H9 (cell line): ENCODE results near the gene GNA15. TPM values are rescaled to one million over a fixed set of nuclear protein-coding genes. Genes with fewer than 3 reads are reported as not detected.
"Not testable (repeated sequence)": the region's sequence is repeated elsewhere in the genome, so short reads cannot be mapped to it uniquely, and the experiment has no call there.

Experiments used
- DNase-seq: peaks from one replicate; pipeline ENCODE4 v3.0.0-alpha.2; 2017
- H2AFZ ChIP-seq: one replicate; pipeline ENCODE4 v1.6.1; 2013; ENCODE audit warnings: mild to moderate bottlenecking, low read length, control low read depth, moderate library complexity
- H2AK5ac ChIP-seq: 2 replicates; pipeline ENCODE4 v1.6.1; 2013; ENCODE audit warnings: low read length, control low read depth, mixed read lengths; ENCODE audit not compliant: insufficient read length
- H2BK120ac ChIP-seq: one replicate; pipeline ENCODE4 v1.6.1; 2013; ENCODE audit warnings: low read depth, mild to moderate bottlenecking, low read length, control low read depth, inconsistent platforms; ENCODE audit not compliant: poor library complexity, severe bottlenecking
- H2BK12ac ChIP-seq: 2 replicates; pipeline ENCODE4 v1.6.1; 2013; ENCODE audit warnings: low read length, control low read depth, mixed read lengths, low read depth; ENCODE audit not compliant: insufficient read length
- H2BK15ac ChIP-seq: 2 replicates; pipeline ENCODE4 v1.6.1; 2013; ENCODE audit warnings: low read depth, low read length, control low read depth
- H2BK20ac ChIP-seq: one replicate; pipeline ENCODE4 v1.6.1; 2013; ENCODE audit warnings: low read depth, mild to moderate bottlenecking, low read length, control low read depth, inconsistent platforms; ENCODE audit not compliant: poor library complexity, severe bottlenecking
- H2BK5ac ChIP-seq: 2 replicates; pipeline ENCODE4 v1.6.1; 2013; ENCODE audit warnings: low read length, control low read depth, mixed read lengths; ENCODE audit not compliant: insufficient read length
- H3K14ac ChIP-seq: 2 replicates; pipeline ENCODE4 v1.6.1; 2013; ENCODE audit warnings: low read length, control low read depth; ENCODE audit not compliant: insufficient read depth
- H3K18ac ChIP-seq: 2 replicates; pipeline ENCODE4 v1.6.1; 2013; ENCODE audit warnings: low read depth, mild to moderate bottlenecking, mixed read lengths, low read length, control low read depth; ENCODE audit not compliant: insufficient read length
- H3K23ac ChIP-seq: 2 replicates; pipeline ENCODE4 v1.6.1; 2013; ENCODE audit warnings: low read length, control low read depth, mixed read lengths, low read depth; ENCODE audit not compliant: insufficient read length
- H3K23me2 ChIP-seq: 2 replicates; pipeline ENCODE4 v1.6.1; 2013; ENCODE audit warnings: low read depth, mild to moderate bottlenecking, mixed read lengths, low read length, control low read depth; ENCODE audit not compliant: insufficient read length, poor library complexity, severe bottlenecking
- H3K27ac ChIP-seq: 2 replicates; pipeline ENCODE4 v1.5.1; 2013; ENCODE audit warnings: low read length, control low read depth, mixed read lengths, low read depth; ENCODE audit not compliant: insufficient read length
- H3K27me3 ChIP-seq: 2 replicates; pipeline ENCODE4 v1.6.1; 2013; ENCODE audit warnings: low read length, control low read depth, inconsistent platforms; ENCODE audit not compliant: insufficient read depth
- H3K4ac ChIP-seq: 2 replicates; pipeline ENCODE4 v1.6.1; 2013; ENCODE audit warnings: low read depth, mild to moderate bottlenecking, control low read depth, inconsistent platforms, low read length, moderate library complexity
- H3K4me1 ChIP-seq: 2 replicates; pipeline ENCODE4 v1.6.1; 2013; ENCODE audit warnings: low read length, control low read depth, inconsistent platforms; ENCODE audit not compliant: insufficient read depth
- H3K4me2 ChIP-seq: 2 replicates; pipeline ENCODE4 v1.6.1; 2013; ENCODE audit warnings: low read length, control low read depth, mixed read lengths; ENCODE audit not compliant: insufficient read length, insufficient read depth
- H3K56ac ChIP-seq: 2 replicates; pipeline ENCODE4 v1.6.1; 2013; ENCODE audit warnings: low read depth, mild to moderate bottlenecking, mixed read lengths, low read length, control low read depth; ENCODE audit not compliant: insufficient read length
- H3K79me1 ChIP-seq: 2 replicates; pipeline ENCODE4 v1.6.1; 2013; ENCODE audit warnings: low read depth, mild to moderate bottlenecking, moderate library complexity, low read length, control low read depth, inconsistent platforms; ENCODE audit not compliant: insufficient read depth, poor library complexity, severe bottlenecking
- H3K79me2 ChIP-seq: 2 replicates; pipeline ENCODE4 v1.6.1; 2013; ENCODE audit warnings: low read length, control low read depth, inconsistent platforms; ENCODE audit not compliant: insufficient read depth
- H3K9ac ChIP-seq: 2 replicates; pipeline ENCODE4 v1.6.1; 2013; ENCODE audit warnings: low read length, control low read depth, mixed read lengths; ENCODE audit not compliant: insufficient read length; ENCODE audit errors: extremely low read depth
- H3K9me3 ChIP-seq: one replicate; pipeline ENCODE4 v1.6.1; 2013; ENCODE audit warnings: low read depth, low read length, inconsistent platforms; ENCODE audit not compliant: control insufficient read depth
- H3T11ph ChIP-seq: one replicate; pipeline ENCODE4 v1.6.1; 2013; ENCODE audit warnings: mild to moderate bottlenecking, low read length, control low read depth, inconsistent platforms
- H4K20me1 ChIP-seq: one replicate; pipeline ENCODE4 v1.6.1; 2013; ENCODE audit not compliant: control insufficient read depth, insufficient read length, insufficient read depth
- H4K5ac ChIP-seq: 2 replicates; pipeline ENCODE4 v1.6.1; 2013; ENCODE audit warnings: low read depth, mild to moderate bottlenecking, mixed read lengths, low read length, control low read depth; ENCODE audit not compliant: insufficient read length
- H4K8ac ChIP-seq: replicated peaks from 2 replicates; pipeline ENCODE4 v1.6.1; 2013; ENCODE audit warnings: low read length, control low read depth, mixed read lengths, low read depth; ENCODE audit not compliant: insufficient read length
- H4K91ac ChIP-seq: 2 replicates; pipeline ENCODE4 v1.6.1; 2013; ENCODE audit warnings: low read depth, mild to moderate bottlenecking, moderate library complexity, mixed read lengths, low read length, control low read depth; ENCODE audit not compliant: insufficient read length
- H3K27ac Mint-ChIP-seq, 3 experiments: 2 replicates in 2 of 3; 3 replicates in 1 of 3; pipeline ENCODE4 v1.8.0; 2020 to 2021; ENCODE audit warnings: mixed read lengths in 3 of 3, mild to moderate bottlenecking in 1 of 3, moderate library complexity in 1 of 3
- H3K27me3 Mint-ChIP-seq: 2 replicates; pipeline ENCODE4 v1.8.0; 2021; ENCODE audit warnings: low read depth, mild to moderate bottlenecking, moderate library complexity, mixed read lengths
- H3K36me3 Mint-ChIP-seq, 3 experiments: 2 replicates in 2 of 3; 3 replicates in 1 of 3; pipeline ENCODE4 v1.8.0; 2020 to 2021; ENCODE audit warnings: low read depth in 3 of 3, mixed read lengths in 3 of 3; ENCODE audit not compliant: insufficient read depth in 1 of 3
- H3K4me1 Mint-ChIP-seq, 2 experiments: 2 replicates each; pipeline ENCODE4 v1.8.0; 2020; ENCODE audit warnings: mixed read lengths in 2 of 2
- H3K4me3 Mint-ChIP-seq, 2 experiments: 2 replicates in 1 of 2; 3 replicates in 1 of 2; pipeline ENCODE4 v1.8.0; 2020 to 2021; ENCODE audit warnings: mild to moderate bottlenecking in 2 of 2, mixed read lengths in 2 of 2, moderate library complexity in 1 of 2
- H3K9me3 Mint-ChIP-seq, 2 experiments: 2 replicates in 1 of 2; 3 replicates in 1 of 2; pipeline ENCODE4 v1.8.0; 2020; ENCODE audit warnings: mild to moderate bottlenecking in 2 of 2, mixed read lengths in 2 of 2, moderate library complexity in 1 of 2
- WGBS: extraction: QIAGEN DNeasy Blood & Tissue Kit; methylation state at CpG from one replicate; pipeline ENCODE4 v1.1.7; 2013; ENCODE audit warnings: missing lambda C conversion rate, low lambda C conversion rate, mixed read lengths; ENCODE audit not compliant: insufficient read length; ENCODE audit errors: extremely low coverage; 5-methylcytosine and 5-hydroxymethylcytosine counted together
- total RNA-seq: library from RNA; stranded (reverse); gene quantifications from 2 replicates; pipeline ENCODE4 v1.2.1, GENCODE V29; 2021
- TF ChIP-seq, protein P1 (sequence below): fragments of 200-600 bp; sonication (generic); conservative IDR thresholded peaks from 3 replicates; pipeline ENCODE4 v1.8.0; 2021; ENCODE audit warnings: antibody characterized with exemption, mild to moderate bottlenecking

Gene GNA15
- total RNA-seq, 1 experiment from 2014 or later = not detected

DNA sequence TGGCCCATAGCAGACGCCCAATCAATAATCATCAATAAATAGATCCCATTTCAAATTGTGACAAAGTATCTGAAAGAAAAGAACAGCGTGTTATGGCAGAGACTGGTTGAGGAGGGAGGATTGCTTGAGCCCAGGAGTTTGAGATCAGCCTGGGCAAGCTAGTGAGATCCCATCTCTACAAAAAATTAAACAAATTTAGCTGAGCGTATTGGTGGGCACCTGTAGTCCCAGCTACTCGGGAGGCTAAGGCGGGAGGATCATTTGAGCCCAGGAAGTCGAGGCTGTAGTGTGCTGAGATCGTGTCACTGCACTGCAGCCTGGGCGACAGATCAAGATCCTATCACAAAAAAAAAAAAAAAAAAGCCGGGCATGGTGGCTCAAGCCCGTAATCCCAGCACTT is 48.1 kb upstream of the GNA15 start:
- no peaks in the 10 kb centered on the region for H3K9me3 Mint-ChIP-seq
- H3T11ph ChIP-seq = no peak overlapping the region
- H3K27me3 ChIP-seq = no peaks in the 10 kb centered on the region
- no peaks in the 10 kb centered on the region for H4K20me1 ChIP-seq
- no peaks in the 10 kb centered on the region for H3K36me3 Mint-ChIP-seq
- H2BK5ac ChIP-seq = no peak overlapping the region
- H3K4me1 ChIP-seq = no peaks in the 10 kb centered on the region
- H3K9ac ChIP-seq = no peak overlapping the region
- no peaks in the 10 kb centered on the region for H3K4me1 Mint-ChIP-seq
- no peak overlapping the region for H2AFZ ChIP-seq
- H3K56ac ChIP-seq = no peak overlapping the region
- H4K5ac ChIP-seq = no peak overlapping the region
- H2AK5ac ChIP-seq = no peak overlapping the region
- H3K79me2 ChIP-seq = no peaks in the 10 kb centered on the region
- H2BK12ac ChIP-seq = no peak overlapping the region
- H2BK15ac ChIP-seq = no peak overlapping the region
- H4K8ac ChIP-seq = no peak overlapping the region
- H2BK120ac ChIP-seq = no peak overlapping the region
- H3K4me3 Mint-ChIP-seq = no peak overlapping the region
- no peak overlapping the region for H3K14ac ChIP-seq
- H3K27ac ChIP-seq = no peak overlapping the region
- H3K23ac ChIP-seq = no peak overlapping the region
- H3K4ac ChIP-seq = no peak overlapping the region
- DNase-seq = no peak
- H4K91ac ChIP-seq = no peak overlapping the region
- no peaks in the 10 kb centered on the region for H3K79me1 ChIP-seq
- no peak overlapping the region for H3K18ac ChIP-seq
- H3K23me2 ChIP-seq = no peaks in the 10 kb centered on the region
- no CpG with 5 or more reads among the region's 10 CpGs for WGBS
- no peak overlapping the region for H3K4me2 ChIP-seq
- no peak overlapping the region for H2BK20ac ChIP-seq
- no peak overlapping the region for H3K27ac Mint-ChIP-seq
- TF ChIP-seq, protein P1, sequence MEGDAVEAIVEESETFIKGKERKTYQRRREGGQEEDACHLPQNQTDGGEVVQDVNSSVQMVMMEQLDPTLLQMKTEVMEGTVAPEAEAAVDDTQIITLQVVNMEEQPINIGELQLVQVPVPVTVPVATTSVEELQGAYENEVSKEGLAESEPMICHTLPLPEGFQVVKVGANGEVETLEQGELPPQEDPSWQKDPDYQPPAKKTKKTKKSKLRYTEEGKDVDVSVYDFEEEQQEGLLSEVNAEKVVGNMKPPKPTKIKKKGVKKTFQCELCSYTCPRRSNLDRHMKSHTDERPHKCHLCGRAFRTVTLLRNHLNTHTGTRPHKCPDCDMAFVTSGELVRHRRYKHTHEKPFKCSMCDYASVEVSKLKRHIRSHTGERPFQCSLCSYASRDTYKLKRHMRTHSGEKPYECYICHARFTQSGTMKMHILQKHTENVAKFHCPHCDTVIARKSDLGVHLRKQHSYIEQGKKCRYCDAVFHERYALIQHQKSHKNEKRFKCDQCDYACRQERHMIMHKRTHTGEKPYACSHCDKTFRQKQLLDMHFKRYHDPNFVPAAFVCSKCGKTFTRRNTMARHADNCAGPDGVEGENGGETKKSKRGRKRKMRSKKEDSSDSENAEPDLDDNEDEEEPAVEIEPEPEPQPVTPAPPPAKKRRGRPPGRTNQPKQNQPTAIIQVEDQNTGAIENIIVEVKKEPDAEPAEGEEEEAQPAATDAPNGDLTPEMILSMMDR = no peak
- H3K9me3 ChIP-seq = no peaks in the 10 kb centered on the region
- H3K27me3 Mint-ChIP-seq = peaks cover 7% of the 10 kb centered on the region

DNA sequence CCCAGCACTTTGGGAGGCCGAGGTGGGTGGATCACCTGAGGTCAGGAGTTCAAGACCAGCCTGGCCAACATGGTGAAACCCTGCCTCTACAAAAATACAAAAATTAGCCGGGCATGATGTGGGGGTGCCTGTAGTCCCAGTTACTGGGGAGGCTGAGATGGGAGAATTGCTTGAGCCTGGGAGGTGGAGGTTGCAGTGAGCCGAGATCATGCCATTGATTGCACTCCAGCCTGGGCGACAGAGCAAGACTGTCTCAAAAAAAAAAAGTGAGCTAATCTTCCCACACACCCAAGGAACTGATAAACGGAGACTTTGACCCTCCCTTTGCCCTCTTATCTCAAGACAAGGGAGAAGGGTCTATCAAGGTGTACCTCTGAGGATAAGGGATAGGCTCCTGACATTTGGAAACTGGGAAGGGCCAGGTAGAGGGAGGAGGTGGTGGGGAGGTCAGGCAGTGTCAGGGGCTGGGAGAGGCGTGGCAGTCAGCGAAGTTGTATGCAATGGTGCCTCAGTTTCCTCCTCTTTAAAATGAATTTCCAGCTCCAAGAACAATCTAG is 46.5 kb upstream of the GNA15 start:
- not testable (repeated sequence) for H3K79me2 ChIP-seq, H3K27me3 Mint-ChIP-seq, H2BK120ac ChIP-seq, H3K4me2 ChIP-seq, H3K79me1 ChIP-seq, H4K20me1 ChIP-seq, H4K5ac ChIP-seq, H2BK20ac ChIP-seq, H2AK5ac ChIP-seq, DNase-seq, H3K9ac ChIP-seq, H3K23me2 ChIP-seq, H3K9me3 Mint-ChIP-seq, H3K4ac ChIP-seq, H2BK12ac ChIP-seq, H2BK5ac ChIP-seq, H3K27ac Mint-ChIP-seq, H3T11ph ChIP-seq, H3K27me3 ChIP-seq, H3K14ac ChIP-seq, H4K91ac ChIP-seq, H3K36me3 Mint-ChIP-seq, H2AFZ ChIP-seq, H3K27ac ChIP-seq, H3K9me3 ChIP-seq, H2BK15ac ChIP-seq, H3K4me3 Mint-ChIP-seq, H3K56ac ChIP-seq, H4K8ac ChIP-seq, H3K23ac ChIP-seq, H3K4me1 Mint-ChIP-seq, H3K4me1 ChIP-seq, H3K18ac ChIP-seq
- no CpG with 5 or more reads among the region's 7 CpGs for WGBS
